Stimulated activated CD8-positive, alpha-beta memory T cell treated with anti-CD3 and anti-CD28 coated beads, Interleukin-15, amount 100 ng/mL, for 4 hours (primary cell): ENCODE results near the gene SCARF2.

Experiments
- DNase-seq, 2 donors: peaks; one replicate each; pipeline ENCODE4 v3.0.0-alpha.2; 2020; ENCODE audit warnings: low read depth in 2 of 2

Gene SCARF2

GRCh38 chr22:20440637-20441591 is 3.3 kb upstream of the SCARF2 start:
- DNase-seq = no peak

- no peak for DNase-seq
Measured at GRCh38 chr22:20439928-20440575, 2.4 kb upstream of the SCARF2 start.

- DNase-seq = no peak
Measured at GRCh38 chr22:20439556-20439927, 1.9 kb upstream of the SCARF2 start.

- DNase-seq = no peak
Measured at GRCh38 chr22:20438678-20439492, 1.3 kb upstream of the SCARF2 start.

GRCh38 chr22:20438427-20438677 is 727 bp upstream of the SCARF2 start:
- no peak for DNase-seq

GRCh38 chr22:20436768-20437612 is 635 bp downstream of the SCARF2 start:
- no peak for DNase-seq

- DNase-seq = no peak
Measured at GRCh38 chr22:20436307-20436767, 1.3 kb downstream of the SCARF2 start.

GRCh38 chr22:20435436-20436306 is 2.0 kb downstream of the SCARF2 start:
- DNase-seq = no peak

- no peak for DNase-seq
Measured at GRCh38 chr22:20434773-20435172, 2.9 kb downstream of the SCARF2 start.

- DNase-seq = no peak
Measured at GRCh38 chr22:20434264-20434751, 3.3 kb downstream of the SCARF2 start.

GRCh38 chr22:20433686-20434241 is 3.9 kb downstream of the SCARF2 start:
- DNase-seq = no peak

GRCh38 chr22:20433191-20433590 is 4.4 kb downstream of the SCARF2 start:
- DNase-seq = no peak

GRCh38 chr22:20432244-20432686 is 5.4 kb downstream of the SCARF2 start:
- DNase-seq = no peak

- DNase-seq = no peak
Measured at GRCh38 chr22:20431511-20432192, 6.0 kb downstream of the SCARF2 start.

GRCh38 chr22:20430720-20431510 is 6.7 kb downstream of the SCARF2 start:
- DNase-seq = no peak

- no peak for DNase-seq
Measured at GRCh38 chr22:20430101-20430719, 7.4 kb downstream of the SCARF2 start.

- DNase-seq = peak; percentile 56 to 64
Measured at GRCh38 chr22:20429254-20430100, 8.1 kb downstream of the SCARF2 start.
